ENCODE measurements around the gene DAO.
"Not testable (repeated sequence)": the region's sequence is repeated elsewhere in the genome, so short reads cannot be mapped to it uniquely, and the experiment has no call there.

The DAO gene

GRCh38 chr12:108856170-108856427, 23.8 kb upstream of the DAO start:
- TF ChIP-seq CTCF (IDR thresholded peaks at IDR 0.05; ENCODE audit: low read depth, low read length) = no peak
- DNase-seq (ENCODE audit: extremely low read depth, low read depth) = no peak

GRCh38 chr12:108856428-108857157, 23.3 kb upstream of the DAO start:
- DNase-seq (ENCODE audit: extremely low read depth, low read depth) = peak; percentile 65

GRCh38 chr12:108857158-108857407, 22.8 kb upstream of the DAO start:
- no peak for TF ChIP-seq CTCF (IDR thresholded peaks at IDR 0.05; ENCODE audit: low read depth, low read length)
- DNase-seq (ENCODE audit: extremely low read depth, low read depth) = no peak

More at GRCh38 chr12:108856428-108857157, 23.3 kb upstream of the DAO start:
- no peak for TF ChIP-seq CTCF (IDR thresholded peaks at IDR 0.05; ENCODE audit: low read depth, low read length)

- DNase-seq (ENCODE audit: extremely low read depth, low read depth) = no peak
- TF ChIP-seq CTCF (IDR thresholded peaks at IDR 0.05; ENCODE audit: low read depth, low read length) = no peak
These were observed 21.4 kb upstream of the DAO start for GRCh38 chr12:108858311-108859074.

GRCh38 chr12:108859141-108859922, 20.6 kb upstream of the DAO start:
- DNase-seq (ENCODE audit: extremely low read depth, low read depth) = not testable (repeated sequence)

- TF ChIP-seq CTCF (IDR thresholded peaks at IDR 0.05; ENCODE audit: low read depth, low read length) = no peak
- no peak for DNase-seq (ENCODE audit: extremely low read depth, low read depth)
These were observed 20.0 kb upstream of the DAO start for GRCh38 chr12:108859923-108860291.

- DNase-seq (ENCODE audit: extremely low read depth, low read depth) = no peak
- TF ChIP-seq CTCF (IDR thresholded peaks at IDR 0.05; ENCODE audit: low read depth, low read length) = no peak
These were observed 19.4 kb upstream of the DAO start for GRCh38 chr12:108860443-108860842.

All from AG09319 (cell line).